Measurements from ENCODE around the gene EMD. TPM values are rescaled to one million over a fixed set of nuclear protein-coding genes. Genes with fewer than 3 reads are reported as not detected.

EMD gene
- total RNA-seq, 1 experiment from 2014 or later = 115 TPM

DNA sequence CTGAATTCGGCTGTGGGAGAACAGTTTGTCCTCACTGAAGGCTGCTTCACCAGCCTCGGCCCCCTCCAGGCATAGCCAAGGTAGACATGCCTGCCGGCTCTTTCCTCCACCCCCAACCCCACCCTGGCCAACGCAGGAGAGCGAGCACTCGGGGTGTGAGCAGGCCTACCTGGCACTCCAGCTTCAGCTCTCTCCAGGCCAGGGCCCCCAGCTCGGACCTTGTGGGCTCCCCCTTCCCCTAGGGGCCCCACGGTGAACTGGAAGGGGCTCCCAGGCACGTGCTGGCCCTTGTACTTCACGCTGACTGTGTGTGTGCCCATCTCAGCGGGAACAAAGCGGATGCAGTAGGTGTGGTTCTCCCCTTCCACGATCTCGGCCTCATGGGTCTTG is 27.1 kb upstream of the EMD start:
- H2BK5ac ChIP-seq (ENCODE audit: insufficient read length, low read length) = no peak overlapping the region
- Mint-ChIP-seq H3K4me3 (no peak overlapping the region), H3K9me3 (peaks cover 48 to 58% of the 10 kb centered on the region in 2 experiments), H3K36me3 (ENCODE audit: insufficient read depth in 1 of 3, low read depth in 3 of 3) (peaks cover 31 to 79% (median 63%) of the 10 kb centered on the region in 3 experiments), H3K27me3 (ENCODE audit: low read depth) (peaks cover 5% of the 10 kb centered on the region), H3K27ac (no peak overlapping the region), H3K4me1 (peaks cover 0 to 5% of the 10 kb centered on the region in 2 experiments; a peak in 2 of 4 replicates)
- no peaks in the 10 kb centered on the region for H3K4me1 ChIP-seq (ENCODE audit: insufficient read depth, low read length)
- H2AFZ ChIP-seq (ENCODE audit: low read length) = no peak overlapping the region
- H3K18ac ChIP-seq (ENCODE audit: insufficient read length, low read depth, low read length) = no peak overlapping the region
- H3K9ac ChIP-seq (ENCODE audit: extremely low read depth, insufficient read length, low read length) = no peak overlapping the region
- H3K79me2 ChIP-seq (ENCODE audit: insufficient read depth, low read length) = no peaks in the 10 kb centered on the region
- H2BK12ac ChIP-seq (ENCODE audit: insufficient read length, low read depth, low read length) = no peak overlapping the region
- H3T11ph ChIP-seq (ENCODE audit: low read length) = no peak overlapping the region
- TF ChIP-seq, protein P1, sequence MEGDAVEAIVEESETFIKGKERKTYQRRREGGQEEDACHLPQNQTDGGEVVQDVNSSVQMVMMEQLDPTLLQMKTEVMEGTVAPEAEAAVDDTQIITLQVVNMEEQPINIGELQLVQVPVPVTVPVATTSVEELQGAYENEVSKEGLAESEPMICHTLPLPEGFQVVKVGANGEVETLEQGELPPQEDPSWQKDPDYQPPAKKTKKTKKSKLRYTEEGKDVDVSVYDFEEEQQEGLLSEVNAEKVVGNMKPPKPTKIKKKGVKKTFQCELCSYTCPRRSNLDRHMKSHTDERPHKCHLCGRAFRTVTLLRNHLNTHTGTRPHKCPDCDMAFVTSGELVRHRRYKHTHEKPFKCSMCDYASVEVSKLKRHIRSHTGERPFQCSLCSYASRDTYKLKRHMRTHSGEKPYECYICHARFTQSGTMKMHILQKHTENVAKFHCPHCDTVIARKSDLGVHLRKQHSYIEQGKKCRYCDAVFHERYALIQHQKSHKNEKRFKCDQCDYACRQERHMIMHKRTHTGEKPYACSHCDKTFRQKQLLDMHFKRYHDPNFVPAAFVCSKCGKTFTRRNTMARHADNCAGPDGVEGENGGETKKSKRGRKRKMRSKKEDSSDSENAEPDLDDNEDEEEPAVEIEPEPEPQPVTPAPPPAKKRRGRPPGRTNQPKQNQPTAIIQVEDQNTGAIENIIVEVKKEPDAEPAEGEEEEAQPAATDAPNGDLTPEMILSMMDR (conservative IDR thresholded peaks at IDR 0.05) = no peak
- no peak for DNase-seq
- H3K27me3 ChIP-seq (ENCODE audit: insufficient read depth, low read length) = no peaks in the 10 kb centered on the region
- no peak overlapping the region for H4K5ac ChIP-seq (ENCODE audit: insufficient read length, low read depth, low read length)
- no peak overlapping the region for H4K91ac ChIP-seq (ENCODE audit: insufficient read length, low read depth, low read length)
- H4K20me1 ChIP-seq (ENCODE audit: control insufficient read depth, insufficient read depth, insufficient read length) = peaks cover 6% of the 10 kb centered on the region
- H3K56ac ChIP-seq (ENCODE audit: insufficient read length, low read depth, low read length) = no peak overlapping the region
- WGBS (ENCODE audit: extremely low coverage, insufficient read length, low lambda C conversion rate) = no CpG with 5 or more reads among the region's 14 CpGs
- H2BK120ac ChIP-seq (ENCODE audit: low read depth, low read length, poor library complexity, severe bottlenecking) = no peak overlapping the region
- no peak overlapping the region for H3K27ac ChIP-seq (ENCODE audit: insufficient read length, low read depth, low read length)
- no peak overlapping the region for H2AK5ac ChIP-seq (ENCODE audit: insufficient read length, low read length)
- no peak overlapping the region for H3K4ac ChIP-seq (ENCODE audit: low read depth, low read length)
- H2BK15ac ChIP-seq (ENCODE audit: low read depth, low read length) = no peak overlapping the region
- no peak overlapping the region for H3K4me2 ChIP-seq (ENCODE audit: insufficient read depth, insufficient read length, low read length)
- no peaks in the 10 kb centered on the region for H3K79me1 ChIP-seq (ENCODE audit: insufficient read depth, low read depth, low read length, poor library complexity, severe bottlenecking)
- peaks cover 26% of the 10 kb centered on the region for H3K9me3 ChIP-seq (ENCODE audit: control insufficient read depth, low read depth, low read length)
- no peak overlapping the region for H3K14ac ChIP-seq (ENCODE audit: insufficient read depth, low read length)
- H3K23me2 ChIP-seq (ENCODE audit: insufficient read length, low read depth, low read length, poor library complexity, severe bottlenecking) = no peaks in the 10 kb centered on the region
- no peak overlapping the region for H3K23ac ChIP-seq (ENCODE audit: insufficient read length, low read depth, low read length)
- H4K8ac ChIP-seq (replicated peaks; ENCODE audit: insufficient read length, low read depth, low read length) = no peak overlapping the region
- H2BK20ac ChIP-seq (ENCODE audit: low read depth, low read length, poor library complexity, severe bottlenecking) = no peak overlapping the region
